OCI-LY7 (cell line): ENCODE results near the gene CORO1C. TPM values are rescaled to one million over a fixed set of nuclear protein-coding genes. Genes with fewer than 3 reads are reported as not detected.

Source experiments
- BruUV-seq: library from RNA; stranded (reverse); fragments of 400-500 nt; replicated peaks from 2 replicates; lab custom pipeline; 2021; lab: Mats Ljungman, UMichigan
- CTCF ChIA-PET: fragments of 300-600 bp; sonication (Branson Sonifier 250); formaldehyde crosslinking; loops from one replicate; lab custom pipeline; 2022; ENCODE audit warnings: antibody characterized with exemption; ENCODE audit not compliant: unreplicated experiment; lab: Charles Lee
- POLR2A ChIA-PET: fragments of 300-600 bp; sonication (Branson Sonifier 250); formaldehyde crosslinking; loops from one replicate; lab custom pipeline; 2022; ENCODE audit warnings: antibody characterized with exemption; lab: Charles Lee
- DNase-seq: peaks from one replicate; pipeline ENCODE4 v3.0.0-alpha.2; 2015; ENCODE audit warnings: low spot score
- H2AFZ ChIP-seq: fragments of 200-600 bp; sonication (generic), shearing (Covaris generic); 2 replicates; pipeline ENCODE4 v1.6.1; 2014; ENCODE audit warnings: mild to moderate bottlenecking, antibody characterized with exemption, low read length, moderate library complexity
- H3K27ac ChIP-seq: fragments of 200-600 bp; sonication (generic); 2 replicates; pipeline ENCODE4 v1.5.1; 2014; ENCODE audit warnings: mixed run types, low read depth, mild to moderate bottlenecking, moderate library complexity, low read length, inconsistent platforms; ENCODE audit not compliant: poor library complexity, severe bottlenecking
- H3K36me3 ChIP-seq: fragments of 200-600 bp; sonication (generic); 2 replicates; pipeline ENCODE4 v1.6.1; 2014; ENCODE audit warnings: mild to moderate bottlenecking, antibody characterized with exemption, low read length, moderate library complexity, mixed read lengths; ENCODE audit not compliant: insufficient read depth
- H3K4me1 ChIP-seq: fragments of 200-600 bp; sonication (generic); 2 replicates; pipeline ENCODE4 v1.5.1; 2014; ENCODE audit warnings: mild to moderate bottlenecking, low read length; ENCODE audit not compliant: insufficient read depth, poor library complexity, severe bottlenecking
- H3K4me2 ChIP-seq: fragments of 200-600 bp; sonication (generic); 2 replicates; pipeline ENCODE4 v1.6.1; 2014; ENCODE audit warnings: mild to moderate bottlenecking, low read length
- H3K4me3 ChIP-seq: fragments of 200-600 bp; sonication (generic); 2 replicates; pipeline ENCODE4 v1.5.1; 2014; ENCODE audit warnings: mild to moderate bottlenecking, low read depth, low read length; ENCODE audit not compliant: poor library complexity, severe bottlenecking
- H3K79me2 ChIP-seq: fragments of 200-600 bp; sonication (generic); 2 replicates; pipeline ENCODE4 v1.6.1; 2016; ENCODE audit warnings: low read depth, mild to moderate bottlenecking, low read length, moderate library complexity, mixed read lengths; ENCODE audit not compliant: insufficient read depth
- H3K9me2 ChIP-seq: fragments of 200-600 bp; sonication (generic); 2 replicates; pipeline ENCODE4 v1.6.1; 2016; ENCODE audit warnings: mild to moderate bottlenecking, low read length, mixed read lengths; ENCODE audit not compliant: insufficient read depth
- H3K9me3 ChIP-seq: fragments of 200-600 bp; sonication (generic); 2 replicates; pipeline ENCODE4 v1.6.1; 2014; ENCODE audit warnings: mild to moderate bottlenecking, mixed run types, low read length, mixed read lengths
- H4K20me1 ChIP-seq: fragments of 200-600 bp; sonication (generic); 2 replicates; pipeline ENCODE4 v1.6.1; 2014; ENCODE audit warnings: mild to moderate bottlenecking, antibody characterized with exemption, low read length, moderate library complexity, mixed read lengths; ENCODE audit not compliant: insufficient read depth
- EZH2phosphoT487 ChIP-seq: fragments of 200-600 bp; sonication (generic); IDR thresholded peaks from 2 replicates; pipeline ENCODE4 v1.6.1; 2018; ENCODE audit warnings: low read depth, borderline replicate concordance, mild to moderate bottlenecking, mixed run types, antibody characterized with exemption, low read length, moderate library complexity, mixed read lengths
- intact Hi-C: fragments of 100-400 bp; cut with micrococcal nuclease; formaldehyde crosslinking; loops from one replicate; pipeline ENCODE4 v1.10.0; 2022; ENCODE audit not compliant: unreplicated experiment
- total RNA-seq, 2 experiments: library from RNA; depleted of rRNA in 1 of 2; stranded (reverse); fragments of >200 nt in 1 of 2; shearing (Covaris generic) in 1 of 2; gene quantifications; 2 replicates each; pipeline ENCODE4 v1.2.3, GENCODE V29; 2014 to 2022
- TF ChIP-seq, protein P1 (sequence below): fragments of 200-600 bp; sonication (generic); conservative IDR thresholded peaks from 2 replicates; pipeline ENCODE4 v1.5.1; 2014; ENCODE audit warnings: mild to moderate bottlenecking, antibody characterized with exemption, low read length, moderate library complexity, mixed read lengths

Gene CORO1C
- total RNA-seq, 2 experiments from 2014 or later = 74.7 to 148 TPM

- ChIA-PET POLR2A (interaction anchor here (0.6 to 1.4 kb wide), 9 partner anchors 17 to 165 kb away, joined by 3 to 6 read pairs (median 3); no protein-coding TSS in a partner anchor), CTCF (no interaction called here)
- H3K36me3 ChIP-seq = peaks cover 14% of the 10 kb centered on the region; the same call in 1 of the 2 replicates
- intact Hi-C loops = loop anchor here (2.0 kb wide), 2 partner anchors 73 to 167 kb away; partner anchors contain the start of gene ISCU
- no TSS peak for BruUV-seq
- peak overlapping the region; percentile 22; the same call in 1 of the 2 replicates for H2AFZ ChIP-seq
- no peaks in the 10 kb centered on the region for H3K9me3 ChIP-seq
- DNase-seq = peak; percentile 15
- H3K27ac ChIP-seq = peak overlapping the region; percentile 51
- H3K4me3 ChIP-seq = peak overlapping the region; percentile 90
- TF ChIP-seq, protein P1, sequence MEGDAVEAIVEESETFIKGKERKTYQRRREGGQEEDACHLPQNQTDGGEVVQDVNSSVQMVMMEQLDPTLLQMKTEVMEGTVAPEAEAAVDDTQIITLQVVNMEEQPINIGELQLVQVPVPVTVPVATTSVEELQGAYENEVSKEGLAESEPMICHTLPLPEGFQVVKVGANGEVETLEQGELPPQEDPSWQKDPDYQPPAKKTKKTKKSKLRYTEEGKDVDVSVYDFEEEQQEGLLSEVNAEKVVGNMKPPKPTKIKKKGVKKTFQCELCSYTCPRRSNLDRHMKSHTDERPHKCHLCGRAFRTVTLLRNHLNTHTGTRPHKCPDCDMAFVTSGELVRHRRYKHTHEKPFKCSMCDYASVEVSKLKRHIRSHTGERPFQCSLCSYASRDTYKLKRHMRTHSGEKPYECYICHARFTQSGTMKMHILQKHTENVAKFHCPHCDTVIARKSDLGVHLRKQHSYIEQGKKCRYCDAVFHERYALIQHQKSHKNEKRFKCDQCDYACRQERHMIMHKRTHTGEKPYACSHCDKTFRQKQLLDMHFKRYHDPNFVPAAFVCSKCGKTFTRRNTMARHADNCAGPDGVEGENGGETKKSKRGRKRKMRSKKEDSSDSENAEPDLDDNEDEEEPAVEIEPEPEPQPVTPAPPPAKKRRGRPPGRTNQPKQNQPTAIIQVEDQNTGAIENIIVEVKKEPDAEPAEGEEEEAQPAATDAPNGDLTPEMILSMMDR = no peak
- no peak for TF ChIP-seq EZH2phosphoT487
- H3K4me2 ChIP-seq = peak overlapping the region; percentile 79
- H3K4me1 ChIP-seq = peaks cover 48% of the 10 kb centered on the region
- H4K20me1 ChIP-seq = peaks cover 36% of the 10 kb centered on the region
- no peaks in the 10 kb centered on the region for H3K9me2 ChIP-seq
- peaks cover 59% of the 10 kb centered on the region for H3K79me2 ChIP-seq
Observed at GRCh38 chr12:108729612-108730364, 1.5 kb downstream of the CORO1C start.

DNA sequence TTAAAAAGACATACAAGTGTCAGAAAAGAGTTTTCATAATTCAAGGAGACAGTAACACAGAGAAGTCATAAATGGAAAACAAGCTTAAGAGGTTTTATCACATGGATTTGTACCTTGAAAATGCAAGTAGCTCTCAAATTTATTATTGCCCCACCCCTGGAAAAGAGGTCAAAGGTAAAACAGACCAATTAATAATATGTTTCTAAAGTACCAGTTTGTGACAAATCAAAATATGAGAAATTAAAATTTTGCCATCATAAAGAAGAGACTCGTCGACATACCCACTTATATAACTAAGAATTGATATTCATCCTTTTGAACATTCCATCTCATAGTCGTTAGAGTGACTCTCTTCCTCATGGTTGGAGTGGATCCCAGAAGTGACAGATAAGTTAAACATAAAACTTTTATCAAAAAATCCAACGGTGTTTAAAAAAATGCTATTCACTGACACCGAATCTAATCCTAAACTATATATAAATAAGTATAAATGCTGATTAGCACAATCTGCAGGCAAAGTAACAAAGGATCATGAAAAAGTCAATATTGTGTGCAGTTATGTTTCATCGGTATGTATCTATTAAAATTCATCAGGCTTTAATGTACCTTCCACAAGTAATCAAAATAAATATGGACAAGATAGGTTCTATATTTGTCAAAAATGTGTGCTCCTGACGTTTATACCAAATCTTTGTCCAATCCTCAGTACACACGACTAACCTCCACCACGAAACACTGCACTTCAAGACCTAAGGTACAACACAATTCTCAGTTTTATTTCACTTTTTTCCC is 2.3 kb downstream of the CORO1C start:
- Histone ChIP-seq H4K20me1 (peaks cover 38% of the 10 kb centered on the region), H3K9me2 (no peaks in the 10 kb centered on the region), H3K4me3 (peak overlapping the region; percentile 90), H2AFZ (no peak overlapping the region), H3K36me3 (peaks cover 14% of the 10 kb centered on the region; the same call in 1 of the 2 replicates), H3K9me3 (no peaks in the 10 kb centered on the region), H3K4me2 (peak overlapping the region; percentile 79), H3K79me2 (peaks cover 67% of the 10 kb centered on the region), H3K4me1 (peaks cover 50% of the 10 kb centered on the region), H3K27ac (no peak overlapping the region)
- intact Hi-C loops = no loop called here
- POLR2A ChIA-PET = no interaction called here
- DNase-seq = no peak
- TF ChIP-seq, protein P1 = no peak
- TF ChIP-seq EZH2phosphoT487 = no peak
- CTCF ChIA-PET = no interaction called here
- BruUV-seq = TSS peak; percentile 45
